ENCODE results near the gene MACROD1.

Gene MACROD1

DNA sequence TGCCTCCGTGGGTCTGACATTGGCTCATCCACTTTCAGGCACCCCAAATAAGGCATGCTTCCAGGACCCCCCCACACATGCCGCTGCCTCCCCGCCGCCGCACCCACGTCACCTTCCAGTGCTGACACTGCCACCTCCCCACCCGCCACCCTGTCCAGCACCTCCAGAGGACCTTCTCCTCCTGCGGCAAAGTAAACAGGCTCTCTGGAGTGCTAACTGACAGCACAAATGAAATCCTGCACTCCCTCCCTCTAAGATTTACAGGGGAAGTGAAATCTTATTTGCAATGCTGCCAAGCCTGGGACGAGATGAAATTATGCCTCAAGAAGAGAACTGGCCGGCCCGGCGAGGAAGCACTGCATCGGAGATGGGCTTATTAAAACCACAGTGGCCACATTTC lies 35.3 kb downstream of the MACROD1 start:
- no peak for DNase-seq

DNA sequence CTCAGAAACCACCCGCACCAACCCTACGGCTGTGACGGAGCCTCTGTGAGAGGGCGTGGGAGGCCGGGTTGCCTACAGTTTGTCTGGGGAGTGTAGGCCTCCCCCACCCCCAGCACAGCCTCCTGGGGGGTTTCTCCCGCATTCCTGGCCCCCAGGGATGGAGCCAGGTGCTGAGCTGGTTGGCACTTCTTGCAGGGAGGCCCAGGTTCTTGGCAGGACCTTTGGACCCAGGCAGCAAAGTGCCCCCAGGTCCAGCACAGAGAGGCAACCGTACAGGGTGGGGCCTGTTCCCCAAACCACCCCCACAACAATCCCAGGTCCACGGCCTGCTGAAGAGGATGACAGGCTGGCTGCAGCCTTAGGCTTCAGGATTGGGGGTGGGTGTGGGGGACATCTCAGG lies 36.5 kb downstream of the MACROD1 start:
- no peak for DNase-seq

DNA sequence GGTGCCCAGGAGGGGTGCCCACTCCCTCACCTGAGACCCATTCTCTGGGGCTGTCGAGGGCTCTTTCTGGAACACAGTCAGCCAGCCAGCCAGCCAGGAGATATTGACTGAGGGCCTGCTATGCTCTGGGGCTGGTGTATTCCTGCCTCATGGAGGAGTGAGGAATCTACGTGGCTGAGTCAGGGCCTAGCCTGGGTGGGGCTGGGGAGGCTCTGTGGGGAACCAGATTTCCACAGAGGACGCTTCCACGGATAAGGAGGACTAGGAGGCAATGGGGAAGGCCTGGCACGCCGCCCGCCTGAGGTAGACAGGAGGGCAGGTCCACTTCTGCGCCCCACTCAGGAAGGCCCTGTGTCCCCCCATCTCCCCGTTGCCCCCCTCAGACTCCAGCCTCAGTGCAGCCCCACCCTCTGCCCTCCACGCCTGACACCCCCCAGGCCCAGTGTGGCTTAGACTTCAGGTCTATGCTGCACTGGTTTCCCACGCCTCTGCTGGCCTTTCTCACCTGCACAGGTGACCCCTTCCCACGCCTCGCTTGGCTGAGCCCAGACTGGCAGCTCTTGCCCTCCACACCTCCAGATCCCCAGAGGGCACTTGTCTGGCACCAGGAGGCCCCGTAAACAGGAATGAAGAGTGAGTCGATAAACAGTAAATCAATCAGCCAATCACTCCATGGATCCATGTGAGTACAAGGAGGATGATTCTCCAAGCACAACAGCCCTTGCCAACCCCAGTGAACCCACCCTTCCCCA lies 37.5 kb downstream of the MACROD1 start:
- no peak for DNase-seq

DNA sequence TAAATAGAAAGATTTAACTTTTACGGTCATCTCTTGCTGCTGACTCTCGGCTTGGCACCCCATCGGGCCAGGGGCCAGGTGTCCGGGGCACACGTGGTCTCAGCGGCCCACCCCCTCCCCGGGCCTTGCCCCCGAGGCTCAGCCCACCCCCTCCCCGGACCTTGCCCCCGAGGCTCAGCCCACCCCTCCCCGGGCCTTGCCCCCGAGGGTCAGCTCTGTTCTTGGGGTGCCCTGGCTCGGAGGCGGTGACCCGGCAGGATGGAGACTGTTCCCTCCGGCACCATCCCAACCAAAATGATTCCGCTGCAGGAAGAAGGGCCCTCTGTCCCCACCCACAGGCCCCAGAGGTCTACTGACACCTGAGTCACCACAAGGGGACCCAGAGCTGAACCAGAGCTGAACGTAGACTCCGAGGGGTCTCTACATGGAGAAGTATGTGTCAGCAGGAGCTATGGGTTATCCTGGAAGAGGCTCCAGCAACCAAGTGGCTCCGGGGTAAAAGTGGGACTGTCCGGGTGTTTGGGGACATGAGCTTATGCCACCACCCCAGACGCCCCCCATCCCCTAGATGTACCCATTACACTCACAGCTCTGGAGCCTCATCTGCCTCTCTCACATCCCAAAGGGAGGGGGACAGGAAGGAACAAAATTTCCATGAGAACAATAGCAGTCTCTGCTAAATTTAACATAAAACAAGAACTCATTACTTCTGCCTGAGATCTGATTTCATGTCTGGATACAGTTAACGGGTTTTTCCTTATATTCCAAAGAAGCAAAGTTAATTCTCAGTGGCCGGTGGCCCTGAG lies 38.4 kb downstream of the MACROD1 start:
- DNase-seq: no peak

DNA sequence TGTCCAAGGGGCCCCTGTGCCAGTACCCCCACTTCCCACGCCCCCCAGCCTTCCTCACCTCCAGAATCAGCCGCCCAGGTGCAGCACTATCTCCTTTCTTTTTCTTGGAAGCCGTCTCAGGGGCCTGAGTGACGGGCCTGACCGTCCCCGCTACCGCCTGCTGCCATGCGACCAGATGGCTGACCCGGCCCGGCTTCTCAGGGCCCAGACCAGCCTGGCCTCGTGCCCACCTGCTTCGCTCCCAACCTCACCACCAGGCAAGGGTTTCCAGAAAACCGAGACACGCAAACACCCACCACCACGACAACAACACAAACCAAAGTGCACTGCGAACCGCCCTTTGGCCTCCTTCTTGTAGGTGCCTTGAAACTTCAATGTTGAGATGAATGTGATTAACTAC lies 39.1 kb downstream of the MACROD1 start:
- no peak for DNase-seq

DNA sequence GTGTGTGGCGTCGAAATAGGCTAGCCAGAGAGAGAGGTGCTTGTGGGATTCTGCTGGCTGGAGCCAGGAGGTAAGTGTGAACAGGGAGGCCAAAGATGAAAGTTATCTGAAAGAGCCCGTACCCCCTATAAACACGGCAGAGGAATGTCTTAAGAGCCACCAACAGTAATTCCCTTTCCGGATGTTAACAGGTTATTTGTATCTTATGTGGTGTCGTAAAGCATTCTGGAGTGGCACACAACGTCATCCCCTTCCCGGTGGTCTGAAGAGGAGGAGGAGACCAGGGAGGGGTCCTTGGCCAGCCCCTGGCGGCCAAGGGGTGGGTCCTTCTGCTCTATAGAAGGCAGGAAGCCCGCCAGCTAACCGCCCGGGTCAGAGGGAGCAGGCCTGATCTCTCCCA lies 39.5 kb downstream of the MACROD1 start:
- DNase-seq: no peak

DNA sequence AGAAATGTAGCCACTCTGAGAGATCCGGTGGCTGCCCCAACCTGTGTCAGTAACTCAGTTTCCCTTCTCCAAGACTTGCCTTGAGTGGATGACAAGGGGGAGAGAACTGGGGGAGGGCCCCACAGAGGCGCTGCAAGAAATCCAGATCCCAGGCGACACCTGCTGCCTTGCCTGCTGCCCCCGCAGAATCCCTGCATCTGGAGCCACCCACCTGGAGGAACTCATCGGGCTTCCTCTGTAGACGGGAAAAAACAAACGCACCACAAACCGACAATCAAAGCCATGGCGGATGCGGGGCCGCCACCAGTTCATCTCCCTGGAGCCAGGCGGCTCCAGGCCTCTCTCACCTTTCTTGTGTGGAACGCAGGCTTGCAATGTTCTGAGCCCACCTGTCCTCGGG lies 40.2 kb downstream of the MACROD1 start:
- DNase-seq: no peak

DNA sequence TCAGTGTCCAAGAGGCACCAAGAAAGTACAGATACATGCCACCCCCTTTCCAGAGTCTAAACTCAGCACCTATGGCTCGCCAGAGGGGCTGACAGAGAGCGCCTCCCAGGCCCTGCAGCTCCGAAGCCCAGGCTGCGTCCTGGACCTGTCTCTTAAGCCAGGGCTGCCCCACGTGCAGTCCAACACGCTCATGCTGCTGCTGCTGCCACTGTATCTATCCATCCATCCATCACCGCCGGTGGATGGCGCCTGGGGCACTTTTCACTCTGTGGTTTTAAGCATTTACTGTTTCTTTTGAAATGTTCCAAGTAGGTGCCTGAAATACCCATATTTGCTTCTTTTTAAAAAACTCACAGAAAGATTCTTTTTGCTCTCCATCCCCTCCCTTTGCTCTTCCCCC lies 41.8 kb downstream of the MACROD1 start:
- DNase-seq: no peak

DNA sequence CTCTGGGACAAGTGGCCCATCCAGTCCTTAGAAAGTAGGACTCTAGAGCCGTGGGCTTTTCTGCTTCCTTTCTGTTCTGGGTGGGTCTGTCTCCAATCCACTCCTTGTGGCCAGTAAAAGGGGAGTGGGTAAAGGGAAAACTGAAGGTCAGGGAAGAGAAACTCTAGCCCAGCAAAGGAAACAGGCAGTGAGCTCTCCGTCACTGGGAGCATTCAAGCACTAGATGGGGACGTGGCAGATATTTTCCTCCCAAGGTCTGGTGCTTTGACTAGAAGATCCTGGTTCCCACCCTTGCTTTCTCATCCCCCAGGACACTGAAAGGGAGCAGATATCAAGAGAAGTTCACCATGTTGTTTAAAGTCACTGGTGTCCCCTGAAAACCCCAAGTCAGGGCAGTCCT lies 42.2 kb downstream of the MACROD1 start:
- DNase-seq: no peak

DNA sequence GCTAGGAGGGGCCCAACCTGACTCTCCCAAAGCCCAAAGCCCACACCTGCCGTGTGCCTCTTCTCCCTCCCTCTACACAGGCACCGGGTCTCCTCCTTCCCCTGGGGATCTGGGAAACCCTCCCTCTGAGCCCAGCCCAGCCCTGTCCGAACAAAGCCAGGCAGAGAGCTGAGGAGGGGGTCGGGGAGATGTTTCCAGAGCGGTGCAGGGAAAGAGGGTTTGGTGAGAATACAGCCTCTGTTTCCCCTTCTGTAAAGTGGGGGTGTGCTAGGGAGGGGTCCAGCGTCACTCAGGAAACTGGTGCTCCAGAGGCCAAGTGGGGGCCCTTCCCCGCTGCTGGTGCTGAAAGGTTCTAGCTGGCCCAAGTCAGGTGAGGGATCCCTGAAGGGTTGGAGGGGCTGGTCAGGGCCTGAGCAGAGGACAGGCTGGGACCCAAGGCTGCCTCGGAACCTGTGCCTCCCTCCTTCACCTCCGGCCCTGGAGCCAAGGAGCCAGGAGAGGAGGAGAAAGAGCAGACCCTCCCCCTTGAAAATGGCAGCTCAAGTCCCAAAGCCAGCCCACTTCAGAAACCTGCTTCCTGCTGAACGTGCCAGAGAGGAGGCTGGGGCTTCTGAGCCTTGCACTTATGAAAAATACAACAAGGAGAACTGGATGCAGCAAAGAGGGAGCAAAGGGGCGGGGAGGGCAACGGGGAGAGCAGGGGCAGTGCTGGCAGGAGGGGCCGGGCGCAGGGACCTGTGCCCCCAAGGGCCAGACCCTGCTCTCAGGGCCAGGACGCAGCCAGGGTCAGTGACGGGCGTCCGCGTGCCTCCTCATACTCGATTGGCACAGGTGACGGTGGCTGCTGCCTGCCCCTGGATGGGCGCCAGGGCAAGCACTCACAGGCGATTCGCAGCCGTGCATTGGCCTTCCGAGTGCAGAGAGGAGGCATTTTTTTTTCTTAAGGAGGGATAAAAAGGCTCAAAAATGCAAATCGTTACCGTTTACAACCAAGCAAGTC lies 43.2 kb downstream of the MACROD1 start:
- DNase-seq: no peak

DNA sequence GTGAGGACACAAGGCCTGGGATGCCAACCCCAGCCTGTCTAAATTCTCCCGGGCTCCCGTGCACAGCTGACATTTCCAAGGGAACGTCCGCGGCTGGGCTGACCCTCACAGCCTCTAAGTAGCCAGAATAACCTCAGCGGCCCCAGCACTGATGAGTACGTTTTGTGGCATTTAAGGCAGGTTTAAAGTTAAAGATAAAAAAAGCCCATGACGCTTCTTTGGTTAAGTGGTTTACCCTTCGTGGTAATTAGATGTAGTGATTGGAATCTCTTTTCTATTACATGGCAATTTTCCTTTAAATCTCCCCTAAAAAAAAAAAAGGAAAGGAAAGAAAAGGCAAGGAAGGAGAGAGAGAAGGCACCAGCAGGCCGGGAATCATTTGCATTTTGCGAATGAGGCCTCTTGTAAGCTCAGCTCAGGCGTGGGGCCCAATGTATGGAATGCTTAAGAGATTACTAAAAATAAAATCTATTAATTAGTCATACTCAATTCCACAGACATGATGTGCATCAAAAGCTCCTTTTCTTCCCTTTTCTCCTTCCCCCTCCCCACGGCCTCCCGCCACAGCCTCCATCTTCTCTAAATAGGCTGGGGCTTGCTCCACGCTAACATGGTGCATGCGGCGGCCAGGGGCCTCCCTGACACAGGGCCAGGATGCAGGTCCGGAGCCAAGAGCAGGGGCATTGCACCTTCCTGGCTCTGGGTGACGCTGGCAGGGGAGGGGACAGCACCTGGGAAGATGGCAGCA lies 44.1 kb downstream of the MACROD1 start:
- DNase-seq: no peak

DNA sequence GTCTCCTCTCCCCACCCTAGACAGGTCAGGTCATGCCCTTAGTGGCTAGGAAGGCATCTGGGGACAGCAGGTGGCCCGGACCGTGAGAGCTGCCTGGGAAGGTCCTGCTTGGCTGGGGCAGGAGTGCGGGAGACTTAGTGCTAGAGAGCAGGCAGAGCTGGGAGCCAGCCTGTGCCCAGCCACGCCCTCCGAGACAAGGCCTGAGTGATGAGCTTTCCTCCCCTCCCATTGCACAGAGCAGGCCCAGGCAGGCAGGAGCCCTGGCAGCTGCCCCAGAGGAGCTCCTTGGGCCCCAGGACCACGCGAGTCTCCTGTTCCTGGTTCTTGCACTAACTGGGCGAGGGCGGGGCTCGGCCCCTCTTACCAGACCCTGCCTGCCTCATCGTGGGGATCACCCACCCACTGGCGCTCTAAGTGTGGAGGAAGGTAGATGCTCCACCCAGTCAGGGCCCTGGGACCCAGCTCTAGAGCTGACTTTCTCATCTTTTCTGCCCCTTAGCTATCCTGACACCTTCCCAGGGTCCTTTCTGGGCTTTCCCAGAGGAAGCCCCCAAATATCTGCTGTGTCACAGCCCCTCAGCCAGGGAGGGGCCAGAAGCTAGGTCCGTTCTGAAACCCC lies 44.9 kb downstream of the MACROD1 start:
- DNase-seq: no peak

DNA sequence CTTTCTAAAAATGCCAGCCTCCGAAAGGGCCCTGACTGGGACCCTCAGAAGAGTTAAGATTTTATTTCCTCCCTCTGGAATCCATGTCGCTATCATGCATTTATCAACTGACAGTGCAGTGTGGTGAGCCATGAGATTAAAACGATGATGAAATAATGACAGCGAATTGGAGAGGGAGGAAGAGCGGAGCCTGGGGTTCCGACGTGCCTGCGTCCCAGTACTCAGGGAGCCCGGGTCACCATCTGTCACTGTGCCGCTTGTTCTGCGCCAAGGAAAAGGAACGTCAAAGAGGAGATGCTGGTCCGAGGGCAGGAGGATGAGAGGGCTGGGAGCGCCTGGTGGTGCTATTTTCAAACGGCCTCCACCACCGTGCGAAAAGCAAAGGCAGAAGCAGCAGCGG lies 46.2 kb downstream of the MACROD1 start:
- DNase-seq: no peak

DNA sequence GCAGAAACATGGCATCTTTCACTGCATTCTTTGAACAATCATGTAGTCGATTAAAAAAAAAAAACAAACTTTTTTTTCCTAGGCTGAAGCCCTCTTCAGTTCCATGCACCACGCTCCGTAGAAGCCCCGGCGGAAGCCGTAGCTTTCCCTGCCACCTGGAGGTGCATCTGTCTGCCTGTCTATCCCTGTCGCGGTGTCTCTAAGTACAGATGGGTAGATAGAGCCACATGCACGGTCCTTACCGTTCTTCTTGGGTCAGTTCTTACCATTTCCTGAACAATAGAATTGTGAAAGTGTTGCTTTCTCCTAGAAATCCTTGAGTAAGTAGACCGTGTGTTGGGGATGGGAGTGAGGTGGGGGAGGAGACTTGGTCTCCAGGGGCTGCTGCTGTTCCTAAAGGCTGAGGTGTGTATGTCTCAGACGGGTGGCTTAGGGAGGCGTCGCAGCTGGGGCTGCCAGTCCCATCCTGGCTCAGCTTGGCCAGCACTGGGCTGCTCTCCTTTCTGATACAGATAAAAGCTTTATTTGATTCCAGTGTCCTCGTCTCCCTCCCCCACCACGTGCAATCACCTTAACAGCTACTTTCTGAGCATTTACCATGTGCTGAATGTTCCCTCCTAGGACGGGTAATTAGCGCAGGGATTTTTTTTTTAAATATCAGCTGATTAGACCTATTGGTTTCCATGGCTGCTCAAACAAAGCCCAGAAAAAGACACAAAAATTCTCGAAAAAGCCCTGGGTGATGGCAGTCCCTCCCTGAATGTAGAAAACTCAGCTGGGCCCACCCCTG lies 46.8 kb downstream of the MACROD1 start:
- DNase-seq: no peak

DNA sequence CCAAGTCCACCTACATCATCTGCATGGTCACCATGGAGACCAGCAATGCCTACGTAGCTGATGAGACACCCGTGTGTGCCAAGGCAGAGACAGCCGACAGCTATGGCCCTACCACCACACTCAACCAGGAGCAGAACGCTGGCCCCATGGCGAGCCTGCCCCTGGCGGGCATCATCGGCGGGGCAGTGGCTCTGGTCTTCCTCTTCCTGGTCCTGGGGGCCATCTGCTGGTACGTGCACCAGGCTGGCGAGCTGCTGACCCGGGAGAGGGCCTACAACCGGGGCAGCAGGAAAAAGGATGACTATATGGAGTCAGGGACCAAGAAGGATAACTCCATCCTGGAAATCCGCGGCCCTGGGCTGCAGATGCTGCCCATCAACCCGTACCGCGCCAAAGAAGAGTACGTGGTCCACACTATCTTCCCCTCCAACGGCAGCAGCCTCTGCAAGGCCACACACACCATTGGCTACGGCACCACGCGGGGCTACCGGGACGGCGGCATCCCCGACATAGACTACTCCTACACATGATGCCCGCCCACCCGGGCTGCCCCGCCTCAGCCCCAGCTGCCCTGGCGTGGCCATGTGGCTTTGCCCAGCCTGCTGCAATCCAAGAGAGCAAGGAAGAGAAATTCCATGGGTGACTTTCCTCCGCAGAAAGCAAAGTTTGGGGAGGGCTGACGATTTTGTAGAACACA lies 48.0 kb downstream of the MACROD1 start:
- no peak for DNase-seq

DNA sequence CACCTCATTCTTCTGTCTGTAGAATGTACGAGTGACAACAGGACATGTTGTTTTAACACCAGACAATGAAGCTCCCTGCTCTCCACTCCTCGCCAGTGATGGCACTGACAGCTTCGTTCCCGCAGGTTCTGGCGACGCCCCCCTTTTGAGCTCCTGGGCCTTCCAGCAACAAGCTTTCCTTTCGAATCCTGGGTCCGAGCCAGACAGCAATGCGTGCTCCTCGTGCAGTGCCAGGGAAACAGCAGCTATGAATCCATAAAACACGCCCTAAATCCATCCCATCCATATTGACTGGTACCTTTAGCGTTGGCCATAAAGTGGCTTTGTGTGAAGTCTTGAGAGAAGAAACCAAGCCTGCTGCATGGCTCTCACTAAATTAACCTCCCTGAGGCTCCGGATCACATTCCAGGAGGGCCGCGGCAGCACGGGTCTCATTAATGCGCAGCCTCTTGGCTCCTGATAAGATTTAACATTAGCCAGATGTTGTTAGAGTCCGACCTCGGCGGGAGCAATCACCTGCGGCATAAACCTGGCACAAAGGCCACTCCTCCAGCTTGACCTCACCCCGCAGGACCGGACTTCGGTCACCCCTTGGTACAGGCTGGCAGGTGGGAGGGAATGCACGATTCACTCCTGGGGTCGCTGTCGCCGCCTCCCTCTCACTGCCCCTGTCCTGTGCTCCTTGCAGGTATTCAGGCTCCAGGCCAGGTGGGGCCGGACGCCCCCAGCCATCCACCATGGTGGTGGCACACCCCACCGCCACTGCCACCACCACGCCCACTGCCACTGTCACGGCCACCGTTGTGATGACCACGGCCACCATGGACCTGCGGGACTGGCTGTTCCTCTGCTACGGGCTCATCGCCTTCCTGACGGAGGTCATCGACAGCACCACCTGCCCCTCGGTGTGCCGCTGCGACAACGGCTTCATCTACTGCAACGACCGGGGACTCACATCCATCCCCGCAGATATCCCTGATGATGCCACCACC lies 50.1 kb downstream of the MACROD1 start:
- DNase-seq: no peak

DNA sequence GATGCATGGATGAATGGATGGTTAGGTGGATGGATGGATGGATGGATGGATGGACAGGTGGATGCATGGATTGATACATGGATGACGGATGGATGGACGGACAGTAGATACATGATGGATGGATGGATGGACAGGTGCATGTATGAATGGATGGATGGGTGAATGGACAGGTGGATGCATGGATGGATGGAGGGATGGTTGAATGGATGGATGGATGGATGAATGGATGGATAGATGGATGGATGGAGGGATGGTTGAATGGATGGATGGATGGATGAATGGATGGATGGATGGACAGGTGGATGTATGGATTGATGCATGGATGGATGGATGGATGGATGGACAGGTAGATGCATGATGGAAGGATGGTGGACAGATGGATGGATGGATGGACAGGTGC lies 51.7 kb downstream of the MACROD1 start:
- no peak for DNase-seq

DNA sequence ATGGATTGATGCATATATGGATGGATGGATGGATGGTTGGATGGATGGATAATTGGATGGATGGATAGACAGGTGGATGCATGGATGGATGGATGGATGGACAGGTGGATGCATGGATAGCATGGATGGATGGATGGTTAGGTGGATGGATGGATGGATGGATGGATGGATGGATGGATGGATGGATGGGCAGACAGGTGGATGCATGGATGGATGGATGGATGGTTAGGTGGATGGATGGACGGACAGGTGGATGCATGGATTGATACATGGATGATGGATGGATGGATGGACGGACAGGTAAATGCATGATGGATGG lies 52.5 kb downstream of the MACROD1 start:
- no peak for DNase-seq

DNA sequence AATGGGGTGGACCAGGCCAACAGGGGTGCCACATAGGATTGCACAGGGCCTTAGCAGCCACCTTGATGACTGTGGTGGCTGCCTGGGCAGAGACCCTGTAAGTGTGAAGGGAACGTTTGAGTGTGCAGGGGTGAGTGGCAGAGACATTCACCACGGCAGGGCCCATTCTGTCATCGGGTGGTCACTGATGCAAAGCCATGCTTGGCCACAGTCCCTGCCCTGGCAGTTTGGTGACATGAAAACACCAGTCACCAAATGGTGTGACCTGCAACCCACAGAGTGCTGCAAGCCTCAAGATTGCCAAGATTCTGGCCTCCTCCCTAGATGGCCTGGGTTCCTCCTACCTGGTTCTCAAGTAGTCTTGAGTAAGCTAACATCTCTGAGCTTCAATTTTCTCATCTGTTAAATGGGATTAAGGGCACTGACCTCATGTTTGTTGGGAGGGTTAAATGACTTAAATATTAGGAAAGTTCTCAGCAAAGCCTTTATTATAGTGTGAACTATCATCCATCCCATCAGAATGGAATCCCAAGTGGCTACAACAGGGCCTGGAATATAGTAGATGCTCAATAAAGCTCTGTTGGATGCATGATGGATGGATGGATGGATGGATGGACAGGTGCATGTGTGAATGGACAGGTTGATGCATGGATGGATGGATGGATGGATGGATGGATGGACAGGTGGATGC lies 53.0 kb downstream of the MACROD1 start:
- DNase-seq: no peak

All from hematopoietic multipotent progenitor cell treated with erythropoietin and hydrocortisone succinate and interleukin-3 and kit ligand, for 8 days (in vitro differentiated cells).